ENCODE results near the gene GRB14. TPM values are rescaled to one million over a fixed set of nuclear protein-coding genes. Genes with fewer than 3 reads are reported as not detected.

Gene GRB14
- total RNA-seq, 1 donor from 2014 or later, result 4.5 TPM

DNA sequence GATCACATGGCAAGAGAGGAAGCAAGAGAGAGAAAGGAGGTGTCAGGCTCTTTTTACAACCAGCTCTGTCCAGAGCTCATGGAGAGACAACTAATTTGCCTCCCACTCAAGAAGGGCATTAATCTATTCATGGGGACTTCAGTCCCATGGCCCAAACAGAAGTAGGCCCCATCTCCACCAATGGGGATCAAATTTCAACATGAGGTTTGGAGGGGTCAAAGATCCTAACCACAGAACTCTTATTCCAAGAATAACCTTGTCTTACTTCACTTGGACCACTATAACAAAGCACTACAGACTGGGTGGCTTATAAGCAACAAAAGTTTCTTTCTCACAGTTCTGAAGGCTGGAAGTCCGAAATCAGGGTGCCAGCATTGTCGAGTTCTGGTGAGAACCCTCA lies 31.8 kb downstream of the GRB14 start:
- H3K4me1 Mint-ChIP-seq, result peaks cover 3% of the 10 kb centered on the region
- no peak for DNase-seq (ENCODE audit: low spot score)
- Histone ChIP-seq H2AFZ (replicated peaks) (no peak overlapping the region), H3K4me3 (no peak overlapping the region), H3K4me2 (no peak overlapping the region), H3K36me3 (no peaks in the 10 kb centered on the region), H3K9ac (no peak overlapping the region), H3K27ac (no peak overlapping the region), H4K20me1 (ENCODE audit: low read depth) (no peaks in the 10 kb centered on the region), H3K9me3 (ENCODE audit: low read depth) (no peaks in the 10 kb centered on the region), H3F3A (ENCODE audit: low read depth) (no peaks in the 10 kb centered on the region), H3K27me3 (no peaks in the 10 kb centered on the region), H3K4me1 (peaks cover 13% of the 10 kb centered on the region), H3K79me2 (ENCODE audit: low read depth) (no peaks in the 10 kb centered on the region)
- TF ChIP-seq, protein P1, sequence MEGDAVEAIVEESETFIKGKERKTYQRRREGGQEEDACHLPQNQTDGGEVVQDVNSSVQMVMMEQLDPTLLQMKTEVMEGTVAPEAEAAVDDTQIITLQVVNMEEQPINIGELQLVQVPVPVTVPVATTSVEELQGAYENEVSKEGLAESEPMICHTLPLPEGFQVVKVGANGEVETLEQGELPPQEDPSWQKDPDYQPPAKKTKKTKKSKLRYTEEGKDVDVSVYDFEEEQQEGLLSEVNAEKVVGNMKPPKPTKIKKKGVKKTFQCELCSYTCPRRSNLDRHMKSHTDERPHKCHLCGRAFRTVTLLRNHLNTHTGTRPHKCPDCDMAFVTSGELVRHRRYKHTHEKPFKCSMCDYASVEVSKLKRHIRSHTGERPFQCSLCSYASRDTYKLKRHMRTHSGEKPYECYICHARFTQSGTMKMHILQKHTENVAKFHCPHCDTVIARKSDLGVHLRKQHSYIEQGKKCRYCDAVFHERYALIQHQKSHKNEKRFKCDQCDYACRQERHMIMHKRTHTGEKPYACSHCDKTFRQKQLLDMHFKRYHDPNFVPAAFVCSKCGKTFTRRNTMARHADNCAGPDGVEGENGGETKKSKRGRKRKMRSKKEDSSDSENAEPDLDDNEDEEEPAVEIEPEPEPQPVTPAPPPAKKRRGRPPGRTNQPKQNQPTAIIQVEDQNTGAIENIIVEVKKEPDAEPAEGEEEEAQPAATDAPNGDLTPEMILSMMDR (IDR thresholded peaks at IDR 0.05), result no peak
- TF ChIP-seq EZH2phosphoT487 (IDR thresholded peaks at IDR 0.05), result no peak
- no peak for TF ChIP-seq EZH2 (IDR thresholded peaks at IDR 0.05)
- H3K36me3 Mint-ChIP-seq, result no peaks in the 10 kb centered on the region
- H3K27ac Mint-ChIP-seq, result no peak overlapping the region
- no peaks in the 10 kb centered on the region for H3K27me3 Mint-ChIP-seq (ENCODE audit: insufficient read depth, low read depth)
- peaks cover 4% of the 10 kb centered on the region for H3K9me3 Mint-ChIP-seq
- H3K4me3 Mint-ChIP-seq, result no peak overlapping the region

DNA sequence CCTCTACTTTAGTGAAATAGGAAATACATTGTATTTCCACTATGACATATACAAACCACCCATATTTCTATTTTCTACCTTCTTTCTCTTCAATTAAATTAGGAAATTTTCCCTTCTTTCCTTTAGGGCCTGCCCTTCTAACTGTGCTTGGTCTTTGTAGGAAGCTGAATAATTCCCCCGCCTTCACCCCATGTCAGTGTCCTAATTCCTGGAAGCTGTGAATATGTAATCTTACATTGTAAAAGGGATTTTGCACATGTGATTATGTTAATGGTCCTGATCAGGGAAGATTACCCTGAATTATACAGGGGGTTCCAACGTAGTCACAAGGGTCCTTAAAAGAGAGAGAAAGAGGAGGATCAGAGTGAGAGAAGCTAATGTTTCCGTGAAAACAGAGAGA lies 40.2 kb downstream of the GRB14 start:
- TF ChIP-seq, protein P1 (IDR thresholded peaks at IDR 0.05), result no peak
- TF ChIP-seq EZH2phosphoT487 (IDR thresholded peaks at IDR 0.05) (no peak), EZH2 (IDR thresholded peaks at IDR 0.05) (no peak)
- H3K4me3 Mint-ChIP-seq, result no peak overlapping the region
- no peaks in the 10 kb centered on the region for H3K36me3 Mint-ChIP-seq
- H2AFZ ChIP-seq (replicated peaks), result no peak overlapping the region
- H3K9me3 ChIP-seq (ENCODE audit: low read depth), result no peaks in the 10 kb centered on the region
- H3K27ac ChIP-seq, result no peak overlapping the region
- no peak overlapping the region for H3K4me2 ChIP-seq
- no peaks in the 10 kb centered on the region for H3K36me3 ChIP-seq
- H3K4me3 ChIP-seq, result no peak overlapping the region
- H3K9me3 Mint-ChIP-seq, result no peaks in the 10 kb centered on the region
- H3F3A ChIP-seq (ENCODE audit: low read depth), result no peaks in the 10 kb centered on the region
- DNase-seq (ENCODE audit: low spot score), result no peak
- no peak overlapping the region for H3K9ac ChIP-seq
- H3K27me3 ChIP-seq, result no peaks in the 10 kb centered on the region
- no peaks in the 10 kb centered on the region for H3K79me2 ChIP-seq (ENCODE audit: low read depth)
- H3K4me1 Mint-ChIP-seq, result no peaks in the 10 kb centered on the region
- H3K27me3 Mint-ChIP-seq (ENCODE audit: insufficient read depth, low read depth), result no peaks in the 10 kb centered on the region
- H3K4me1 ChIP-seq, result no peaks in the 10 kb centered on the region
- no peak overlapping the region for H3K27ac Mint-ChIP-seq
- H4K20me1 ChIP-seq (ENCODE audit: low read depth), result no peaks in the 10 kb centered on the region

DNA sequence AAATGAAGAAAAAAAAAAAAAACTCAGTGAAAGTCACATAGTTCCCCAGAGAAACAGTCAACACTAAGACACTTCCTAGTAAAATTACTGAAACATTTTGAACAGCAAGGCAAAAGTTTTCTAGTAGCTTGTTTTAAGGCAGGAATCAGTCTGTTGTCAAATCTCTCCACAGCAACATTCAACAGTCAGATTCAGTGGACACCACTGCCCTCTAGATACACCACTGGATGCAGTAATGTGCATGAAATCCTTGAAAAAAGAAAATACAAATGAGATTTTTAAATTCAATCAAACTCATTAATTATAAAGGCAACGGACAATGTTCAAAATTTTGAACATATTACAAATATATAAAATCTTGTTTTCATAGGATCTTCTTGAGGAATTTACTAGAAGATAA lies 46.4 kb downstream of the GRB14 start:
- H2AFZ ChIP-seq (replicated peaks), result no peak overlapping the region
- H3K4me1 ChIP-seq, result no peaks in the 10 kb centered on the region
- TF ChIP-seq EZH2phosphoT487 (IDR thresholded peaks at IDR 0.05) (no peak), EZH2 (IDR thresholded peaks at IDR 0.05) (no peak)
- TF ChIP-seq, protein P1 (IDR thresholded peaks at IDR 0.05), result no peak
- no peak overlapping the region for H3K4me3 ChIP-seq
- H3K27me3 ChIP-seq, result no peaks in the 10 kb centered on the region
- no peak overlapping the region for H3K27ac ChIP-seq
- no peaks in the 10 kb centered on the region for H3K9me3 ChIP-seq (ENCODE audit: low read depth)
- no peaks in the 10 kb centered on the region for H3K36me3 ChIP-seq
- no peak overlapping the region for H3K4me2 ChIP-seq
- Mint-ChIP-seq H3K4me1 (no peaks in the 10 kb centered on the region), H3K27me3 (ENCODE audit: insufficient read depth, low read depth) (no peaks in the 10 kb centered on the region), H3K4me3 (no peak overlapping the region), H3K27ac (no peak overlapping the region), H3K36me3 (no peaks in the 10 kb centered on the region), H3K9me3 (no peaks in the 10 kb centered on the region)
- no peak for DNase-seq (ENCODE audit: low spot score)
- H3K79me2 ChIP-seq (ENCODE audit: low read depth), result no peaks in the 10 kb centered on the region
- H3K9ac ChIP-seq, result no peak overlapping the region
- no peaks in the 10 kb centered on the region for H4K20me1 ChIP-seq (ENCODE audit: low read depth)
- H3F3A ChIP-seq (ENCODE audit: low read depth), result no peaks in the 10 kb centered on the region
